ENCODE results near the gene BCL2L2. TPM values are rescaled to one million over a fixed set of nuclear protein-coding genes. Genes with fewer than 3 reads are reported as not detected.

Gene BCL2L2
- total RNA-seq, 2 donors from 2014 or later: 1.7 to 2.3 TPM

DNA sequence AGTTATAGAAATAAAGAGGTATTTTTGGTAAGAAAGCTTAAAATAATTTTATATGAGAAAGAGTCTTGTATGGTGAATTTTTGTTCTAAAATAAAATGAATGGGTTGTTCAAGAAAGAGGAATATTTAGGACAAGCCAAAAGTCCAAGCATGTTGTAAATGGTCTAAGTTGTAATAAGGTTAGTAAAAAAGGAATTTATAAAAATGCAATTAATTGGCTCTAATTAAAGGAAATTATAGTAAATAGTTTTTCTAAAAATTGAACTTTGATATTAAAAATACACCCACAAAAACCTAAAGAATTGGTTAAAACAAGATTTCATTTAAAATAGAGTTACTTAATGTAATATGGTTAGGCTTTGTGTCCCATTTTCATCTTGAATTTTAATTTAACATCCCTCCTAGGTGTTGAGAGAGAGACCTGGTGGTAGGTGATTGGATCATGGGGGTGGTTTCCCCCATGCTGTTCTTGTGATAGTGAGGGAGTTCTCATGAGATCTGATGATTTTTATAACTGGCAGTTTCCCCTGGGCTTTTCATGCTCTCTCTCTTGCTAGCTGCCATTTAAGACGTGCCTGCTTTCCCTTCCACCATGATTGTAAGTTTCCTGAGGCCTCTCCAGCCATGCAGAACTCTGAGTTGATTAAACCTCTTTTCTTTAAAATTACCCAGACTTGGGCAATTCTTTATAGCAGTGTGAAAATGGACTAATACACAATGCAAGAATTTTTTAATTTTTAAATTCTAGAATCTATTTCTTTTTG is 33.1 kb downstream of the BCL2L2 start:
- DNase-seq (ENCODE audit: low spot score in 2 of 2): no peak
- Mint-ChIP-seq H3K9me3 (no peaks in the 10 kb centered on the region), H3K36me3 (no peaks in the 10 kb centered on the region), H3K27ac (no peak overlapping the region)
- ATAC-seq: no peak

DNA sequence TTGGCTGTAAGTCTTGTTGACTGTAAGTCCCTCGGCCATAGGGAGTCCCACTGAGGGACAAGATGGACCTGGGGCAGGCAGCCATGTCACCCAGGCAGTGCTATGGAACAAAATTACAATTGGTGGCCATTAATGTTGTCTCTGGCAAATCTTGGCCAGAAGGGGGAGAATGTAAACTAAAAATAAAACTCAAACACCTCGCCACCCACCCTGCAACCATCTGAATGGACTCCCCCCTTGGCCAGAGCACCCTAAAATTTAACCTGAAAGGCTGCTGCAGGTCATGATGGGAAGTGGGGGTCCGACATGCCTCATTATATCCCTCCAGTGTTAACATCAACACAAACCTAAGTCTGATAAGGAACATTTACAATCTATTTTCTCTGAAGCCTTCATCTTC is 37.8 kb downstream of the BCL2L2 start:
- Mint-ChIP-seq H3K36me3 (no peaks in the 10 kb centered on the region), H3K9me3 (no peaks in the 10 kb centered on the region), H3K27ac (no peak overlapping the region)
- DNase-seq (ENCODE audit: low spot score in 2 of 2) (peak in 1 of 2 donors; percentile 33), ATAC-seq (no peak)

DNA sequence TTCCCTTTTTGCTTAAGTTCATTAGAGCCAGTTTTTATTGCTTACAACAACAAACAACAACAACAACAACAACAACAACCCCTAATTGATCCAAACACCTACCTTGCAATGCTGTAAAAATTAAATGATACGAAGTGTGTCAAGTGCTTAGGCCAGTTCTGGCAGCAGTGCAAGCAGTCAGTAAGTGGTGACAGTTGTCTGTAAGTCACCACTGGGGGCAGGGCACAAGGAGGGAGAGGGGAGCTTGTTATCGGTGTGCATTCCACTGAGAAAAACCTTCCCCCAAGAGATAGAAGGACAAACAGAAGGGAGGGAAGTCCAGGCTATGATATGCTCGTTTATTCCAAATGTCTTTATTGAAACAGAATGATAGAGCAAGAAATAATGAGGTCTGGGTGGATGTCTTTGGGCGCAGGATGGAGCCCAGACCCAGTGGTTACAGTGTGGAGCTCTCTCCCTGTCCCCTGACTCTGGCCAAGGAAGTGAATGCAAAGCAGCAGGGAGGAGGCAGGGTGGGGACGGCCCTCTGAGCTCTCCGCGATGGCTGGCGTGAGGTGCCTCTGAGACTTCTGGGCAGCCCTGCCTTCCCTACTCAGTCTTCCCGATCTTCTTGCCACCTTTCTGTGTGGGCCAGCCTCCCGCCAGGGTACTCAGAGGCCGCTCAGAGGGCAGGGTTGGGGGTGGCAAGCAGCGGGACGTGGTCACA is 39.5 kb downstream of the BCL2L2 start:
- DNase-seq (ENCODE audit: low spot score in 2 of 2) (no peak), ATAC-seq (no peak)
- Mint-ChIP-seq H3K36me3 (peaks cover 7 to 8% of the 10 kb centered on the region in 2 donors), H3K9me3 (no peaks in the 10 kb centered on the region), H3K27ac (no peak overlapping the region)

DNA sequence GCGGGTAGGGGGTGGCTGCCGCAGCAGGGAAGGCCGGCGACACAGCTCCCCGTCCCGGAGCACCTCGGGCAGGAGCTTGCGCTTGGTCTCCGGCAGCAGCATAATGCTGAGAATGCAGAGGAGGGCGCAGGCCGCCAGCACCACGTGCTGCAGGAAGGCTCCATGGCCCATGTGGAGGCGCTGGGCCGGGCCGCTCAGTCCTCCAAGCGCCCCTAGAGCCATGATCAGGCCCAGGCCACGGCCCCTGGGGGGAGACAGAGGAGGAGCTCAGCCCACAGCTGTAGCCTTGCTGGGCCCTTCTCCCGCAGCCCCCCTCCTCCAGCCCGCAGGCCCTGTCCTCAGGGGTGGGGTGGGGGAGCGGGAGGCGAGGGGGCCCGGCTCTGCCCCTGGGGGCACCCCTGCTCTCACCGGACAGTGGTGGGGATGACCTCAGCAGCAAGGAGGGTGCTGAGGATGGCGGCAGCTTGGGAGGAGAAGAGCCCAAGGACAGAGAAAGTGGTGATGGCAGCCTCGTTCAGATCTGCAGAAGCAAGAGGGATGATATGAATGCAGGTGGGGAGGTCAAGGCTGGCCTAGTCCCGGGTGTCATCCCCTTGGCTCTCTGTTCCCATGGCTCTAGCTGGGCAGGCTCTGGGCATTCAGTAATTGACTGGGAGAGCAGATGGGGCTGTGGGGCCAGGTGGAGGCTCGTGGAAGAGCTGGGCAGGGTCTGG is 40.2 kb downstream of the BCL2L2 start:
- ATAC-seq (no peak), DNase-seq (ENCODE audit: low spot score in 2 of 2) (peak in 1 of 2 donors; percentile 47)
- Mint-ChIP-seq H3K9me3 (no peaks in the 10 kb centered on the region), H3K27ac (peak overlapping the region in 1 of 2 donors; percentile 77), H3K36me3 (peaks cover 10 to 11% of the 10 kb centered on the region in 2 donors)

DNA sequence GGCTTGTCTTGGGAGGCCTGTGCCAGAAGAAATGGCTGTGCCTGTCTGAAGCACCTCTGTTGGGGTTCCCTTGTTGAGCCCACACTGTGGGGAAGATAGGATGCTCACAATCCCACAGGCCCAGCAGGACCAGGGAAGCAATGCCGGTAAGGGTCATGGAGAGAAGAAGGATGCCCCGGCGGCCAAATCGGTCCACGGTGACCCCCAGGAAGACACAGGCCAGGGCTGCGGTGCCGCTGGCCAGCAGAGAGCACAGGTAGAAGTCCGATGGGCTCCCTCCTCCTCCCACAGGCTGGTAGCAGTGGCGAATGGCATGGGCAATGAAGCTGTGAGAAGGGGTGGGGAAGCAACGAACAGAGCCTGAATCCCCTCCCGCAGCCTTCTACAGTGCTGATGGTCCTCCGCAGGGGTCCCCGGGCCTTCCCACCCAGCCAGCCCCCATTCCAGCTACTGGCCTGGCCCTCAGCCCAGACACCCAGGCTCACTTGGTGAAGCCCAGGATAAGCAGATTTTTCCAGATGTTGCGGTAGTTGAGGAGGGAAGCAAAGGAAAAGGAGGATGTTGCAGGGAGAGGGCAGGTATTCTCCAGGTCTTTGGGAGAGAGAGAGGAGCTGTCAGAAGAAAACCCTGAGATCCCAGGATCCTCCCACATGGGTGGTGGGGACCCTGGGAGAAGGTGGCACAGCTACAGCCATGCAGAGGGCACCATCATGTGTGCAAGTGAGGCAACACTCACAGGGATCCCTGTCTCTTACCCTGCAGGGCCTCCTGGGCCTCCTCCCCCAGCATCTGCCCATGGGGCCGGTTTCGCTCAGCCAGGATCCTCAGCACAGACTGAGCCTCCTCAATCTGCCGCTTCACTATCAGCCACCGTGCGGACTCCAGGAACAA is 41.0 kb downstream of the BCL2L2 start:
- Mint-ChIP-seq H3K36me3 (peaks cover 10 to 11% of the 10 kb centered on the region in 2 donors), H3K27ac (peak overlapping the region in 1 of 2 donors; percentile 77), H3K9me3 (no peaks in the 10 kb centered on the region)
- DNase-seq (ENCODE audit: low spot score in 2 of 2) (peak in 1 of 2 donors; percentile 46), ATAC-seq (no peak)

DNA sequence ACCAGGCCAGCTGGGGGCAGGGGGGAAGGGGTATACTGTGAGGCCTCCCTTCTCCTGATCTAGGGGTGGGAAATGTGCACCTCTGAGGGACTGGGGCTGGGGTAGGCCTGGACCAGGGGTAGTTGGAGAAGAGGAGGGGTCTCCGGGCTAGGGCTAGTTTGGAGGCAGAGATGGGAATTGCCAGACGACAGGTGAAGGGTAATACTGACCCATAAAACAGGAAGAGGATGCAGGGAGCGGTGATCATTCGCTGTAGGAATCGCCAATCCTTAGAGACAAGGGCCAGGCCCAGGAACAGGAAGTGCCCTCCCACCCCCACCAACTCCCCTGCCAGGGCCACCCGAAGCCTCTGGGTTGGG is 41.6 kb downstream of the BCL2L2 start:
- Mint-ChIP-seq H3K27ac (no peak overlapping the region), H3K9me3 (no peaks in the 10 kb centered on the region), H3K36me3 (peaks cover 10 to 11% of the 10 kb centered on the region in 2 donors)
- no peak for DNase-seq (ENCODE audit: low spot score in 2 of 2)
- ATAC-seq: no peak

DNA sequence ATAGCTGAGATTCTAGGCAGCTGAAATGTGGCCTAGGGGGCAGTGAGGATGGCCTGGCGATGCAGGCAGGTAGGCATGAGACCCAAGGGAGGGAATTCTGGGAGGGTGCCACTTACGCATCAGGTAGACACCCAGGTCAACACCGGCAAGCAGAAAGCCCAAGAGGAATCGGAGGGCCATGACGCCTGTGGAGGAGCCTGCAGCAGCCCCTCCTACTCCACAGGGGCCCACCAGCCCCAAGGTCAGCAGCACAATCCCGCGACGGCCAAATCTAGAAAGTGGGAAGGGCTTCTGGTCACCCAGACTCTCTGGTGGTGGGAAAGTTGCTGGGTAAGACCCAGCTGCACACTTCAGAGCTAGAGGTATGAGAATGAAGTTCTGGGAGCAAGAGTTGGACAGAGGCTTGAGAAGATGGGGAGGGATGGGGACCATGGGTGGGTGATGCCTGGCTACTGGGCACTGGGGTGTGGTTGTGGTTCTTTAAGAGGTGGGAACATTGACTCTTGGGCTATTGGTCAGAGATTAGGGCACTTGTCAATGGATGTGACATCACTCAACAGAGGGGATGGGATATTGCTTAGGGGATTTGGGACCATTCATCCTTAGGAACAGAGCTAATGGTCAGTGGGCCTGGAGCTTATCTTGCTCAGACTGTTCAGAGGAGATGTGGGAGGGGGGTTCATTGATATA is 42.7 kb downstream of the BCL2L2 start:
- Mint-ChIP-seq H3K27ac (peak overlapping the region in 1 of 2 donors; percentile 48), H3K9me3 (no peaks in the 10 kb centered on the region), H3K36me3 (peaks cover 10 to 11% of the 10 kb centered on the region in 2 donors)
- peak in 1 of 2 donors; percentile 35 for DNase-seq (ENCODE audit: low spot score in 2 of 2)
- ATAC-seq: no peak

DNA sequence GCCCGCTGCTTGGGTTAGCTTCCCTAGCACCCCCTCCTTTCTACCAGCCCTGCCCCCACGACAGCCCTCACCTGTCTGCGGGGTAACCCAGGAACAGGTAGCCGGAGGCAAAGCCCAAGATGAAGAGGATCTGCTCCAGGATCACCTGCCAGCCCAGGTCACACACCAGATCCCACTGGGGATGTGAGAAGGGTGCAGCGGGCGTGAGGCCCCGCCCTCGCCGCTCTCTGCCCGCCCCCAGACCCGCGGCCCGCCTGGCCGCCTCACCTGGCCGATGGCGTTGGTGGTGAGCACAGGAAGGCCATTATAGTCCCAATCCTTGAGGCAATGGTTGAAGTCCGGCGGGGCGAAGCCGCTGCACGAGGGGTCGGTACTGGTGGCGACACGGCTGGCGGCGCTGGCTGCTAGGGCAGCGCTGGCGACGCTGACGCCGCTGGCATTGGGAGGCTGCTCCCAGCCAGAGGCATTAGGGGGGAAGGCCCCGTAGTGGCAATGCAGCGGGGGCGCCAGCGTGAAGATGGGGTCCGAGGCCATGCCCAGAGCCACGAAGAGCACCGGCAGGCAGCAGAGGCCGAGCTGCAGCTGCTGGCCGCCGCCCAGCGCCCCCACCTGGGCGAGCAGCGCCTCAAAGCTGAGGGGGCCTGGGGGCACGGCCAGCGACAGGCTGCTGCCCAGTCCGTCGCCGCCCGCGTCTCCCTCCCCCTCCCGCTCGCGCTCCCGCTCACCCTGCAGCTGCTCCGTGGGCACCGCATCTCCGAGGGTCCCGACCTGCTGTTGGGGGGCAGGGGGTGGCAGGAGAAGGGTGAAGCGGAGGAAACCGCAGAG is 45.3 kb downstream of the BCL2L2 start:
- Mint-ChIP-seq H3K27ac (no peak overlapping the region), H3K36me3 (peaks cover 10 to 11% of the 10 kb centered on the region in 2 donors), H3K9me3 (no peaks in the 10 kb centered on the region)
- ATAC-seq (peak; percentile 50 to 51), DNase-seq (ENCODE audit: low spot score in 2 of 2) (no peak)

DNA sequence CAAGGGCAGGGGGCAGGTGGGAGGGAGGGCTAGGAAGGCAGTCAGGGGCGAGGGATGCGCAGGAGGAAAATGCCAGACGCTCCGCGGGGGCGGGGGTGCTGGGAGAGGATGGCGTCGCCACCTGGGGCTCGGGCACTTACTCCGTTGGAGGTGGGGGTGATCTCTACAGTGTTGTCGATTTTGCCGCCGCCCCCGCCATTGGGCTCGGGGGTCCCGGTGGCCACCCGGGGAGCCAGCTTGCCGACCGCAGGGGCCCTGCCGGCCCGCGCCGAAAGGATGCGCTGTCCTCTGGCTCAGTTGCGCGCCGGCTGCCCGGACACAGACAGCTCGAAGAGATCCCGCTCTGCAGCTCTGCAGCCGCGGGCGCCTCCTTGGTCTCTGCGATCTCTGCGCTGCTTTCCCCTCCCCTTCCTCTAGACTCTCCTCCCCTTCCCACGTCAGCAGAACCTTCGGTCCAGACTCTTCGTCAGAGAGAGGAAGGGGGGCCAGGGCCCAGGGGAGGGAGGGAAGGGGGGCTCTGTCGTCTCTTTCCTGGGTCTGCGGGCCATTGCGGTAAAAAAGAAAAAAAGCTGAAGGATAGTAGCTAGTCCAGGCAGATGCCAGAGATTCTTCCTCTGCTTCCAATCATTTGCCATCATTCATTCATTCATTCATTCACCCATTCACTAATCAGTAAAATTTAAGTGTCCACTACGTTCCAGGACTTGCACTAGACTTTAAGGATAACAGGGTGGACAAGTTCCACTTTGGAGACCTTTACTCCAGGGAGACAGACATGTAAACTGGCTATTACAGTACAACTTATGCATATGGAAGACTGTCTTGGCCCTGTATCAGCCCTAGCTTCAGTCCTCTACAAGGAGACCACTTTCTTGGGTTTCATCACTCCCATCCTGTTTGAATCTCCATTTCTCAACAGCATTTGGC is 46.1 kb downstream of the BCL2L2 start, which contains the start of gene SLC22A17:
Gene SLC22A17, minus strand, starts transcription at position 382 of the 927 bp plus-strand sequence.
- Mint-ChIP-seq H3K36me3 (peaks cover 10 to 11% of the 10 kb centered on the region in 2 donors), H3K27ac (peak within 1 kb of the TSS in 1 of 2 donors; percentile 84), H3K9me3 (no peaks in the 10 kb centered on the region)
- DNase-seq (ENCODE audit: low spot score in 2 of 2) (peak in 1 of 2 donors; percentile 55), ATAC-seq (peak; percentile 88 to 94)

DNA sequence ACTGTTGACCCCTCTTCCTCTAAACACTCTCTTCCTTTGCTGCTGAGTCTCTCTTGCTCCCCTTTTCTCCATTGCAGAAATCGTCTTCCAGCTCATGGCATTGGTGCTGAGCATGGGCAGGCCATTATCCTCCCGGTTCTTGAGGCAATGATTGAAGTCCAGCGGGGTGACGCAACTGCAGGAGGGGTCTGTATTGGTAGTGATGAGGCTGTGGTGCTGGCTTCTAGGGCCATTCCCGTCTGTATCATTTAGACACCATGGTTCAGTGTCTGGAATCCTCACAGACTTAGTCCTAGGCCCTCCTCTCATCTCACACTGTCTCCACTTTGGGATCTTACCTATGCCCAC is 46.8 kb downstream of the BCL2L2 start:
- H3K36me3 Mint-ChIP-seq: peaks cover 10 to 11% of the 10 kb centered on the region in 2 donors
- H3K27ac Mint-ChIP-seq: no peak overlapping the region
- H3K9me3 Mint-ChIP-seq: no peaks in the 10 kb centered on the region
- DNase-seq (ENCODE audit: low spot score in 2 of 2) (no peak), ATAC-seq (no peak)

DNA sequence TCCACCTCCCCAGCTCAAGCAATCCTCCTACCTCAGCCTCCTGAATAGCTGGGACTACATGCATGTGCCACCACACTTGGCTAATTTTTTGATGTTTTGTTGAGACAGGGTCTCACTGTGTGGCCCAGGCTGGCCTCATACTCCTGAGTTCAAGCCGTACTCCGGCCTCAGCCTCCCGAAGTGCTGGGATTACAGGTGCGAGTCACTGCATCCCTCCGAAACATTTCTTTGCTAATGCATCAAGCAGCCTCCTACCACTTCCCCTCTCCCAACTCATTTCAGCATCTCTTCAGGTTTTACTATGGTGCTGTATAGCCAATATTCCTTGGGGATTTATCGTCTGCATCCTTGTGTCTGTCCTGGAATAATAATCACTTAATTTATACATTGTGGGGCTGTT is 48.4 kb downstream of the BCL2L2 start:
- H3K27ac Mint-ChIP-seq: no peak overlapping the region
- peaks cover 10 to 11% of the 10 kb centered on the region in 2 donors for H3K36me3 Mint-ChIP-seq
- ATAC-seq: no peak
- DNase-seq (ENCODE audit: low spot score in 2 of 2): no peak
- H3K9me3 Mint-ChIP-seq: no peaks in the 10 kb centered on the region

DNA sequence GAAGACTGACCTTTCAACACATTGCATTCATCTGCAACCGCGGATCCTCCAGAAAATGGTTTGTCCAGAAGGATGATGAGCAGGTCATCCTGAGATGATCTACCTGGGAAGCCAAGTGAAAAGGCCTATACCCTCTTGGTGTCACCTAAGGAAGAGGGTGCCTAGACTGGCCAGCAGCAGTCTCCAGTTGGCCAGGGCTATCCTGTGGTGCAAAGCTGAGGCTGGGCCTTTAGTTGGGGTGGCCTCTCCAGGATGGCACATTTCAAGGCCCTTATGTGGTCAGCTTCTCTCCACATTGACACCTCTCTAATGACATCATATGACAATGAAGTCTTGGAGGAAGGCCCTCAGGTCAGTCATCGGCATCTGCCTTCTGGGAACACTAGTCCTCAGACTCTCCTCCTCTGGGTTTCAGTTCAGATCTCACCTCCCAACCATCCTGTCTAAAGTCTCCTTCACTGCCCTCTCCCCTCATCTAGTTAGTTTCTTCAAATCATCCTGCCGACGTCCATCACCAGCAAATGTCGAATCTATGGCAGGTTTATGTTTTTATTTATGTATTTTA is 49.3 kb downstream of the BCL2L2 start:
- H3K27ac Mint-ChIP-seq: no peak overlapping the region
- no peak for DNase-seq (ENCODE audit: low spot score in 2 of 2)
- peaks cover 5% of the 10 kb centered on the region in 2 donors for H3K36me3 Mint-ChIP-seq
- H3K9me3 Mint-ChIP-seq: no peaks in the 10 kb centered on the region
- ATAC-seq: no peak

DNA sequence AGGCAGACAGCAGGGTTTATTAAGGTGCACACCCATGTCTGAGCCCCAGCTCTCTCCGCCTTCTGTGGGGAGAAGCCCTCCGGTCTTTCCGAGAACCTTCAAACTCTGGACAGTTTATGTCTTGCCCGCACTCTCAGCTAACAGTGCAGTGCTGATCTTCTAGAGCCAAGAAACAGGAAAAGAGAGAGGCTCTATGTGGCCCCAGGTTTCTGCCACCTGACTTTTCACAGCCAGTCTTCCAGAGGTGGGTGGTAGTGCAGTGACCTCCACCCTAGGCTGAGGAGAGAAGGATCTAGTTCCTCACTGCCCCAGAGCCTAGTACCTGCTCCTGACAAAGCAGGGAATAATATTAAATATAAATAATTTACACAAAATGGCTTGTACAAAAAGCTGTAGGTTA is 50.0 kb downstream of the BCL2L2 start:
- no peak for ATAC-seq
- H3K27ac Mint-ChIP-seq: no peak overlapping the region
- no peak for DNase-seq (ENCODE audit: low spot score in 2 of 2)
- no peaks in the 10 kb centered on the region for H3K36me3 Mint-ChIP-seq
- no peaks in the 10 kb centered on the region for H3K9me3 Mint-ChIP-seq

DNA sequence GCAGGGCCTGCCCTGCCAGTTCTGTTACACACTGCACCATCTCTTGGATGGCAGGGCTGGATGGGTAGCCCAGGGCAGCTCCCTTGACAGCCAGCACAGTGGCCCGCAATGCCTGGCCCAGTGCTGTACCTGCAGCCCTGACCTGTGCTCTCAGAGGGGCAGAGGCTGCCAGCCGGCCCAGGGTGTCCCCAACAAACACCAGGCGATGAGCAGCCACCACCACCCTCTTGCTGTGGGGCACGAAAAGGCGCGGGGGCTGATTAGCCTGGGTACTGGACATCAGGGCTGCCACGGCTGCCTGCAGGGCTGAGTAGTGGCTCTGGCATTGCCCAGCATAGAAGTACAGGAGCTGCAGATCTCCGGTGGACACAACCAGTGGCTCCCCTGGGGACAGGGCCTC is 50.6 kb downstream of the BCL2L2 start:
- Mint-ChIP-seq H3K27ac (no peak overlapping the region), H3K9me3 (no peaks in the 10 kb centered on the region), H3K36me3 (no peaks in the 10 kb centered on the region)
- DNase-seq (ENCODE audit: low spot score in 2 of 2) (peak in 1 of 2 donors; percentile 50), ATAC-seq (no peak)

Measured in activated naive CD4-positive, alpha-beta T cell treated with anti-CD3 and anti-CD28 coated beads, Interleukin-2, amount 50 U/mL, for 72 hours (primary cell).